Vagina (tissue), 2 donors: ENCODE measurements around the gene ULK4.

Source experiments
- POLR2A ChIP-seq, 2 donors: fragments of 450-650 bp; IDR thresholded peaks; one replicate each; pipeline ENCODE4 v1.6.1; 2017; ENCODE audit warnings: antibody characterized with exemption in 2 of 2, mild to moderate bottlenecking in 2 of 2, moderate library complexity in 2 of 2
- POLR2AphosphoS5 ChIP-seq, 2 donors: sonication (generic); formaldehyde crosslinking; IDR thresholded peaks; one replicate each; pipeline ENCODE4 v1.9.0; 2017; ENCODE audit warnings: antibody characterized with exemption in 2 of 2, mild to moderate bottlenecking in 2 of 2, low read depth in 1 of 2; ENCODE audit not compliant: insufficient read depth in 1 of 2
- TF ChIP-seq, protein P1 (sequence below), 3 experiments: fragments of 450-650 bp in 2 of 3; fragments of 200-600 bp in 1 of 3; sonication (generic) in 1 of 3; IDR thresholded peaks; one replicate each; pipeline ENCODE4 v1.5.1; 2017 to 2019; ENCODE audit warnings: antibody characterized with exemption in 3 of 3, mild to moderate bottlenecking in 2 of 3, moderate library complexity in 2 of 3

DNA sequence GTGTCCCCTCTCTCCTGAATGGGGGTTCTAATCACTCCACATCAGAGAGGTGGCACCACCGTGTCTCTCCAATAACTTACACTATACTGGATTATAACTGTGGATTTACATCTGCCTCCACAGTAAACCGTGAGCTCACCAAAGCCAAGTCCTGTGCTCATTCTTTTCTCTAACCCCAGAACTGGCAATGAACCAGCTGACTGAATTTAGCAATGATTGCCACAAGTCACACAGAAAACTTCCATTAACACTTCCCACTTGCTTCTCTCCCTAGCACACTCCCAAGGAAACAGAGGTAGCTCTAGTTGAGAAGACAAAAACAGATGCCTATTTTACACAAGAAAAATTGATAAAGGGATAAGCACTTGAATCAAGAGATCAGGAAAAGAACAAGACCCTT, 361.3 kb downstream of the ULK4 start:
- TF ChIP-seq, protein P1, sequence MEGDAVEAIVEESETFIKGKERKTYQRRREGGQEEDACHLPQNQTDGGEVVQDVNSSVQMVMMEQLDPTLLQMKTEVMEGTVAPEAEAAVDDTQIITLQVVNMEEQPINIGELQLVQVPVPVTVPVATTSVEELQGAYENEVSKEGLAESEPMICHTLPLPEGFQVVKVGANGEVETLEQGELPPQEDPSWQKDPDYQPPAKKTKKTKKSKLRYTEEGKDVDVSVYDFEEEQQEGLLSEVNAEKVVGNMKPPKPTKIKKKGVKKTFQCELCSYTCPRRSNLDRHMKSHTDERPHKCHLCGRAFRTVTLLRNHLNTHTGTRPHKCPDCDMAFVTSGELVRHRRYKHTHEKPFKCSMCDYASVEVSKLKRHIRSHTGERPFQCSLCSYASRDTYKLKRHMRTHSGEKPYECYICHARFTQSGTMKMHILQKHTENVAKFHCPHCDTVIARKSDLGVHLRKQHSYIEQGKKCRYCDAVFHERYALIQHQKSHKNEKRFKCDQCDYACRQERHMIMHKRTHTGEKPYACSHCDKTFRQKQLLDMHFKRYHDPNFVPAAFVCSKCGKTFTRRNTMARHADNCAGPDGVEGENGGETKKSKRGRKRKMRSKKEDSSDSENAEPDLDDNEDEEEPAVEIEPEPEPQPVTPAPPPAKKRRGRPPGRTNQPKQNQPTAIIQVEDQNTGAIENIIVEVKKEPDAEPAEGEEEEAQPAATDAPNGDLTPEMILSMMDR (IDR thresholded peaks at IDR 0.05) = no peak
- no peak for TF ChIP-seq POLR2AphosphoS5 (IDR thresholded peaks at IDR 0.05; ENCODE audit: insufficient read depth in 1 of 2, low read depth in 1 of 2)
- no peak for TF ChIP-seq POLR2A (IDR thresholded peaks at IDR 0.05)
